ENCODE data around the gene FKBP11. TPM values are rescaled to one million over a fixed set of nuclear protein-coding genes. Genes with fewer than 3 reads are reported as not detected.

Gene FKBP11
- total RNA-seq, 3 donors from 2014 or later: 16.9 to 41.3 (median 22.9) TPM

- no peaks in the 10 kb centered on the region for H3K9me3 ChIP-seq
- no peak for TF ChIP-seq CTCF (IDR thresholded peaks at IDR 0.05)
- no peaks in the 10 kb centered on the region for H3K4me1 ChIP-seq (ENCODE audit: low read depth)
- H3K36me3 ChIP-seq (ENCODE audit: low read depth): no peaks in the 10 kb centered on the region
- H3K4me3 ChIP-seq: no peak overlapping the region
- ATAC-seq (no peak), DNase-seq (no peak)
- intact Hi-C loops (cut with DNase I, micrococcal nuclease): no loop called here
These were observed 21.8 kb downstream of the FKBP11 start for GRCh38 chr12:48903363-48903981.

- Histone ChIP-seq H3K4me3 (no peak overlapping the region), H3K36me3 (ENCODE audit: low read depth) (no peaks in the 10 kb centered on the region), H3K9me3 (no peaks in the 10 kb centered on the region), H3K4me1 (ENCODE audit: low read depth) (no peaks in the 10 kb centered on the region)
- intact Hi-C loops (cut with DNase I, micrococcal nuclease): no loop called here
- ATAC-seq (no peak), DNase-seq (no peak)
- no peak for TF ChIP-seq CTCF (IDR thresholded peaks at IDR 0.05)
These were observed 24.0 kb downstream of the FKBP11 start for GRCh38 chr12:48901278-48901677.

- Histone ChIP-seq H3K9me3 (no peaks in the 10 kb centered on the region), H3K4me1 (ENCODE audit: low read depth) (no peaks in the 10 kb centered on the region), H3K4me3 (no peak overlapping the region), H3K36me3 (ENCODE audit: low read depth) (no peaks in the 10 kb centered on the region)
- no peak for ATAC-seq
- intact Hi-C loops (cut with DNase I, micrococcal nuclease): no loop called here
- TF ChIP-seq CTCF (IDR thresholded peaks at IDR 0.05): no peak
- no peak for DNase-seq
These were observed 25.6 kb downstream of the FKBP11 start for GRCh38 chr12:48899651-48900050.

- DNase-seq (no peak), ATAC-seq (no peak)
- Histone ChIP-seq H3K4me1 (ENCODE audit: low read depth) (no peaks in the 10 kb centered on the region), H3K36me3 (ENCODE audit: low read depth) (no peaks in the 10 kb centered on the region), H3K4me3 (no peak overlapping the region), H3K9me3 (no peaks in the 10 kb centered on the region)
- no peak for TF ChIP-seq CTCF (IDR thresholded peaks at IDR 0.05)
- intact Hi-C loops (cut with DNase I, micrococcal nuclease): loop anchor here (5.0 kb wide), 2 partner anchors 37 to 42 kb away; partner anchors contain the start of gene DDX23 (in 1 of the 2)
These were observed 31.0 kb downstream of the FKBP11 start for GRCh38 chr12:48894271-48894670.

- H3K4me3 ChIP-seq: no peak overlapping the region
- H3K36me3 ChIP-seq (ENCODE audit: low read depth): no peaks in the 10 kb centered on the region
- DNase-seq (peak; percentile 72 to 89 (median 88)), ATAC-seq (peak; percentile 99)
- intact Hi-C loops (cut with DNase I, micrococcal nuclease): loop anchor here (5.0 kb wide), 2 partner anchors 34 to 39 kb away; partner anchors contain the start of gene DDX23 (in 1 of the 2)
- peak; percentile 92 for TF ChIP-seq CTCF (IDR thresholded peaks at IDR 0.05)
- H3K9me3 ChIP-seq: no peaks in the 10 kb centered on the region
- no peaks in the 10 kb centered on the region for H3K4me1 ChIP-seq (ENCODE audit: low read depth)
These were observed 34.5 kb downstream of the FKBP11 start for GRCh38 chr12:48890657-48891418.
